Activated T-cell treated with anti-CD3 and anti-CD28 coated beads, Interleukin-2, amount 50 U/mL, for 72 hours (primary cell): ENCODE measurements around the gene SMG5. TPM values are rescaled to one million over a fixed set of nuclear protein-coding genes. Genes with fewer than 3 reads are reported as not detected.

ENCODE experiments used
- ATAC-seq, 2 donors: fragments of 150-1000 bp; cut with Tn5 transposase; replicated peaks in 1 of 2; 2 replicates each; pipeline ENCODE4 v1.10.0; 2021; ENCODE audit warnings: moderate library complexity in 2 of 2, mild to moderate bottlenecking in 1 of 2
- DNase-seq, 2 donors: peaks; one replicate each; pipeline ENCODE4 v3.0.0; 2021 to 2022; ENCODE audit warnings: mixed read lengths in 1 of 2
- H3K27ac Mint-ChIP-seq: one replicate; pipeline ENCODE4 v1.8.0; 2022; ENCODE audit warnings: mild to moderate bottlenecking, moderate library complexity, mixed read lengths
- H3K27me3 Mint-ChIP-seq: one replicate; pipeline ENCODE4 v1.8.0; 2022; ENCODE audit warnings: low read depth, mixed read lengths
- H3K36me3 Mint-ChIP-seq, 2 donors: one replicate each; pipeline ENCODE4 v1.8.0; 2022; ENCODE audit warnings: mixed read lengths in 2 of 2, mild to moderate bottlenecking in 1 of 2; ENCODE audit not compliant: insufficient read depth in 2 of 2
- H3K4me1 Mint-ChIP-seq: one replicate; pipeline ENCODE4 v1.8.0; 2022; ENCODE audit warnings: low read depth, mixed read lengths
- H3K4me3 Mint-ChIP-seq, 2 donors: one replicate each; pipeline ENCODE4 v1.8.0; 2022; ENCODE audit warnings: mild to moderate bottlenecking in 2 of 2, mixed read lengths in 2 of 2, moderate library complexity in 2 of 2
- H3K9me3 Mint-ChIP-seq, 2 donors: one replicate each; pipeline ENCODE4 v1.8.0; 2022; ENCODE audit warnings: mixed read lengths in 2 of 2
- total RNA-seq, 2 donors: library from RNA; stranded (reverse); gene quantifications; one replicate each; pipeline ENCODE4 v1.2.3, GENCODE V29; 2022

Gene SMG5
- total RNA-seq, 2 donors from 2014 or later, result 77.0 to 79.7 TPM

DNA sequence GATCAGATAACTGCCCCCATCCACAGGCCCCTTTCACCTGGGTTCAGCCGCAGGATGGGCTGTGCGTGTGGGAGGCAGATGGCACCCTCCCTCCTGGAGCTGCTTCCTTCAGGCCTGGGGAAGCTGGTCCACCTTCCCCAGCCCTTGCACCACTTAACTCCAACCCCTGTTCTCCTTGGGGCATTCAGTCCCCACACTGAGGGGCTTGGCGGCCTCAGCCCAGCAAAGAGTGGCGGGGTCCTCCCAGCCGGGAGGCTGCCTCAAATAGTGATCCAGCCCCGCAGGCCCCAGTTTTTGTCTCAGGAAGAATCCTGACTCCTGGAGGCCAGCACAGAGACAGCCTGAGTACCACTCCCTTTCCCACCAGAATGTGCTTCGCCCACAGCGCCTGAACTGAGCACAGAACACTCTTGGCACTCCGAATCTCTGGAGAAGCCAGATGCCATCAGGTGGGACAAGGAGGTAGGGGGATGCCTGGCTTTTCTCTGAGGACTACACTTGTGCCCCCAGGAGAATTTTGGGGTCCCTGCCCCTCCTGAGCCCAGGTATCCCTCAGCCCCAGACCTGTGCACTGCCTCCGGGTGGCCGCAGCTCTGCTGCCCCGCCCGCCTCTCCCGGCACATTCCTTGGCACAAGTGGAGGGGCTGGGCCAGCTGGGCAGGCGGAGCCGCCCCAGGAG lies 35.7 kb downstream of the SMG5 start:
- H3K4me3 Mint-ChIP-seq, result no peak overlapping the region
- ATAC-seq (no peak), DNase-seq (no peak)
- H3K27me3 Mint-ChIP-seq, result peaks cover 8% of the 10 kb centered on the region
- H3K4me1 Mint-ChIP-seq, result peaks cover 21% of the 10 kb centered on the region
- H3K36me3 Mint-ChIP-seq, result peaks cover 0 to 6% of the 10 kb centered on the region in 2 donors
- no peaks in the 10 kb centered on the region for H3K9me3 Mint-ChIP-seq
- no peak overlapping the region for H3K27ac Mint-ChIP-seq

DNA sequence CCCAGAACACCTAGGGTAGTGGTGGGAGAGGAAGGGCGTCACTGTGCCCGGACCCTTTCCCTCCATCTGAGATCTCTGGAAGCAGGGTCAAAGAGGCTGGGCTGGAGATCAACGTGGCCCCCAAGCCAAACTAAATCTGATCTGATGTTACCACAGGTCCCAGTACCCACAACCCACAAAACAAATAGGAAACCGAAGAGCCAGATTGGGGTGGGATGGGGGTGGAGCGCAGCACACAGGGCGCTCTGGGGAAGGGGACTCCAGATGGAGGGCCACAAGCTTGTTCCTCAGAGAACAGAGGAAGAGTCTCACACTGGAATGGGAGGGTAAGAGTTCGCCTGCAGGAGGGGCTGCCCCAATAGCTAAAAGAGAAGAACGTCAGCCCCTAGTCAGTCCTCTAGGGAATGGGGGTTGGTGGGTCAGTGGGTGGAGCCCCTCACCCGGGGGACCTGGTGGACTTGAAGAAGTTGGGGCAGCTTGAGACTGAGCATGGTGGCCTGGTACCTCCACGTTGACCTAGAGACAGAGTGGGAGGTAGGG lies 36.3 kb downstream of the SMG5 start:
- no peak for ATAC-seq

DNA sequence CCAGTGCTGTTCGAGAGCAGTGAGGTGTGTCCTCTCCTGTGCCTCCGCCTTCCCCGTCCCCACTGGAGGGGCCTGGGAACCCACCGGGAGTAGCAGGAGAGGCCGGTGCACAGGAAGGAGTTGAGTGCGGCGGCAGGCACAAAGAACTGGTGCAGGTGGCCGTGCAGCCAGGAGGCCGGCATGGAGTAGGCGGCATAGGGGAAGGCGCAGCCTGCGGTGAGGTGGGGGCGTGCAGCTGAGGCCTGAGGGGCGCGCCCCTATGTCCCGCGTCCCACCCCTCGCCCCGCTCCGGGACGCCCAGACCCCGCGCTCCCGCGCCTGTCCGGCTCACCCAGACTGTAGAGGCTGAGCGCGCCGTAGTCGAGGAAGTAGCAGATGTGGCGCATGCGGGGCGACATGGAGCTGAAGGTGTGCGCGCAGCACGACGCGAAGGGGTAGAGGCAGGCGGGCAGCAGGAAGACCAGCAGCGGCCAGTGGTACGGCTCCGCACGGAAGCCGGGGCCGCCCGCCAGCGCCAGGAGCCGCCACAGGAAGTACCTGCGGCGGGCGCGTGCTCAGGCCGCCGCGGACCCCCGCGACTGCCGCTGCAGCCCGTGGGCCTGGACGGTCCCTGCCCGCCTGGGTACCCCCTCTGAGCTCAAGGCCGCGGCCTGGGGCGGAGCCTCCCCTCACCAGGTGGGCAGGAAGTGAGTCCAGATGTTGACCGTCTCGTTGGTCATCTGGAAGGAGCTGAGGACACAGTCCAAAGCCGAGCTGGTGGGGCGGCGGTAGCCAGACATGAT lies 37.0 kb downstream of the SMG5 start:
- peak overlapping the region; percentile 45 for H3K27ac Mint-ChIP-seq
- H3K9me3 Mint-ChIP-seq, result no peaks in the 10 kb centered on the region
- ATAC-seq (peak; percentile 38 to 61), DNase-seq (peak; percentile 47)
- peak overlapping the region; percentile 83 to 86 for H3K4me3 Mint-ChIP-seq
- H3K27me3 Mint-ChIP-seq, result peaks cover 8% of the 10 kb centered on the region
- H3K4me1 Mint-ChIP-seq, result peaks cover 21% of the 10 kb centered on the region
- H3K36me3 Mint-ChIP-seq, result peaks cover 0 to 5% of the 10 kb centered on the region in 2 donors

More for the DNA sequence above, 36.3 kb downstream of the SMG5 start:
- H3K27ac Mint-ChIP-seq, result no peak overlapping the region
- peaks cover 21% of the 10 kb centered on the region for H3K4me1 Mint-ChIP-seq
- peaks cover 0 to 6% of the 10 kb centered on the region in 2 donors for H3K36me3 Mint-ChIP-seq
- no peaks in the 10 kb centered on the region for H3K9me3 Mint-ChIP-seq
- DNase-seq, result no peak
- H3K27me3 Mint-ChIP-seq, result peaks cover 8% of the 10 kb centered on the region
- peak overlapping the region; percentile 1 to 20 for H3K4me3 Mint-ChIP-seq

DNA sequence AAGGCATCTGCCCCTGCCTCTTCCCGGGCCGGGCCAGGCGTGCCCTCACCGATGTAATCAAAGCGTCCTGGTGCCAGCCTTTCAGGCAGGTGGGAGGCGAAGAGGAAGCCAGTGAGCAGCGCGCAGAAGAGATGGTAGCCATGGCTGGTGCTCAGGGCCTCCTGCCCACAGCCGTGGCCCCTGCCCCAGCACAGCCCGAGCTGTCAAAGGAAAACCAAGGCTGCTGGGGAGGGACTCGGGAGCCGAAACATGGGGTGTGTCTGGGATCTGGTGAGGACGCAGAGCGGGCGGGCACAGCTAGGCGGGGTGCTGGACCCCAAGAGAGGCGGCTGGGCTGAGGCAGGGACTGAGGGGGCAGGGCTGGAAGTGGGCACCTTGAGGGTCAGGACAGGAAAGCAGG lies 37.9 kb downstream of the SMG5 start:
- peaks cover 0 to 4% of the 10 kb centered on the region in 2 donors for H3K36me3 Mint-ChIP-seq
- H3K4me1 Mint-ChIP-seq, result peaks cover 21% of the 10 kb centered on the region
- ATAC-seq, result no peak

DNA sequence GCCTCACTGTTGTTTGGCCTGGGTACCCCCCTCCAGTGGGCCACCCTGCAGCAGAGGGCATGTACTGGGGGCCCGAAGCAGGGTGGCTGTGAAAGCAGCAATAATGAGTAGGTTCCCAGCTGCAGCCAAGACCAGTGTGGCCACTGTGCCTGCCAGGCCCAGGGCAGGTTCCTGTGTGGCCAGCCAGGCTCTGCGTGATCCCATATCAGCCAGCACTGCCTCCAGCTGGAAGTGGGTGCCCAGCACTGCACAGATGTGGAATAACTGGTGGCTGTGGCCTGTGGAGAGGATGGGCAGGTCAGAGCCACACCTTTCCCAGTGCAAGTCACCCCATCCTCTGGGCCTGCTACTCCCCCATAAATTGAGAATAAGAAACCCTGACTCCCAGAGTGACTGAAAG lies 38.5 kb downstream of the SMG5 start:
- no peak for ATAC-seq
- Mint-ChIP-seq H3K9me3 (no peaks in the 10 kb centered on the region), H3K27me3 (peaks cover 8% of the 10 kb centered on the region), H3K4me1 (peaks cover 21% of the 10 kb centered on the region), H3K36me3 (peaks cover 0 to 4% of the 10 kb centered on the region in 2 donors), H3K27ac (no peak overlapping the region), H3K4me3 (no peak overlapping the region)
- DNase-seq, result no peak

More for the DNA sequence above, 37.9 kb downstream of the SMG5 start:
- no peaks in the 10 kb centered on the region for H3K9me3 Mint-ChIP-seq
- peak overlapping the region; percentile 83 to 86 for H3K4me3 Mint-ChIP-seq
- no peak for DNase-seq
- H3K27me3 Mint-ChIP-seq, result peaks cover 8% of the 10 kb centered on the region
- H3K27ac Mint-ChIP-seq, result no peak overlapping the region

DNA sequence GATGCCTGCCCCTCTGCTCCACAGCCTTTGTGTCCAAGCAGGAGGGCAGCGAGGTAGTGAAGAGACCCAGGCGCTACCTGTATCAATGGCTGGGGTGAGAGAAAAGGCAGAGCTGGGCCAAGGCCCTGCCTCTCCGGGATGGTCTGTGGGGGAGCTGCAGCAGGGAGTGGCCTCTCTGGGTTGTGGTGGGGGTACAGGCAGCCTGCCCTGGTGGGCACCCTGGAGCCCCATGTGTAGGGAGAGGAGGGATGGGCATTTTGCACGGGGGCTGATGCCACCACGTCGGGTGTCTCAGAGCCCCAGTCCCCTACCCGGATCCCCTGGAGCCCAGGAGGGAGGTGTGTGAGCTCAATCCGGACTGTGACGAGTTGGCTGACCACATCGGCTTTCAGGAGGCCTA lies 39.9 kb downstream of the SMG5 start:
- peaks cover 21% of the 10 kb centered on the region for H3K4me1 Mint-ChIP-seq
- DNase-seq (no peak), ATAC-seq (no peak)
- no peak overlapping the region for H3K4me3 Mint-ChIP-seq
- H3K36me3 Mint-ChIP-seq, result peaks cover 4 to 8% of the 10 kb centered on the region in 2 donors
- H3K27ac Mint-ChIP-seq, result no peak overlapping the region
- H3K9me3 Mint-ChIP-seq, result no peaks in the 10 kb centered on the region
- H3K27me3 Mint-ChIP-seq, result peaks cover 8% of the 10 kb centered on the region

DNA sequence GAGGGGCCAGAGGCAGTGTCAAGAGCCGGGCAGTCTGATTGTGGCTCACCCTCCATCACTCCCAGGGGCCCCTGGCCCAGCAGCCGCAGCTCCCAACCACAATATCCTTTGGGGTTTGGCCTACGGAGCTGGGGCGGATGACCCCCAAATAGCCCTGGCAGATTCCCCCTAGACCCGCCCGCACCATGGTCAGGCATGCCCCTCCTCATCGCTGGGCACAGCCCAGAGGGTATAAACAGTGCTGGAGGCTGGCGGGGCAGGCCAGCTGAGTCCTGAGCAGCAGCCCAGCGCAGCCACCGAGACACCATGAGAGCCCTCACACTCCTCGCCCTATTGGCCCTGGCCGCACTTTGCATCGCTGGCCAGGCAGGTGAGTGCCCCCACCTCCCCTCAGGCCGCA lies 40.7 kb downstream of the SMG5 start, which contains the start of gene BGLAP:
Gene BGLAP (plus strand): TSS at position 259 of the 400 bp plus-strand sequence. CDS start 48 bp downstream, at position 307.
- Mint-ChIP-seq H3K9me3 (no peaks in the 10 kb centered on the region), H3K27me3 (peaks cover 8% of the 10 kb centered on the region), H3K4me1 (peaks cover 21% of the 10 kb centered on the region), H3K27ac (no peak within 1 kb of the TSS), H3K36me3 (peaks cover 6 to 13% of the 10 kb centered on the region in 2 donors), H3K4me3 (no peak within 1 kb of the TSS)
- DNase-seq (no peak), ATAC-seq (peak in 1 of 2 donors; percentile 2)

DNA sequence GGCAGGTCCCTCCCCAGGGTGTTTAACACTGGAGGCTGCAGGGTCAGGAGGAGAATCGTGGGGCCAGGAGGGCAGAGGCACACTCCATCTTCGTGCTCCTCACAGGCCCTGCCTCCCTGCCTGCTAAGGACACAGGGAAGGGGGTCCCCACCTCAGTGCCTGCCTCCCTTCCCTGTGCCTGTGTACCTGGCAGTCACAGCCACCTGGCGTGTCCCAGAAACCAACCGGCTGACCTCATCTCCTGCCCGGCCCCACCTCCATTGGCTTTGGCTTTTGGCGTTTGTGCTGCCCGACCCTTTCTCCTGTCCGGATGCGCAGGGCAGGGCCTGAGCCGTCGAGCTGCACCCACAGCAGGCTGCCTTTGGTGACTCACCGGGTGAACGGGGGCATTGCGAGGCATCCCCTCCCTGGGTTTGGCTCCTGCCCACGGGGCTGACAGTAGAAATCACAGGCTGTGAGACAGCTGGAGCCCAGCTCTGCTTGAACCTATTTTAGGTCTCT lies 41.3 kb downstream of the SMG5 start:
- DNase-seq, result no peak
- Mint-ChIP-seq H3K27ac (no peak overlapping the region), H3K9me3 (no peaks in the 10 kb centered on the region), H3K36me3 (peaks cover 6 to 13% of the 10 kb centered on the region in 2 donors), H3K27me3 (peaks cover 8% of the 10 kb centered on the region), H3K4me1 (peaks cover 20% of the 10 kb centered on the region), H3K4me3 (no peak overlapping the region)
- no peak for ATAC-seq

DNA sequence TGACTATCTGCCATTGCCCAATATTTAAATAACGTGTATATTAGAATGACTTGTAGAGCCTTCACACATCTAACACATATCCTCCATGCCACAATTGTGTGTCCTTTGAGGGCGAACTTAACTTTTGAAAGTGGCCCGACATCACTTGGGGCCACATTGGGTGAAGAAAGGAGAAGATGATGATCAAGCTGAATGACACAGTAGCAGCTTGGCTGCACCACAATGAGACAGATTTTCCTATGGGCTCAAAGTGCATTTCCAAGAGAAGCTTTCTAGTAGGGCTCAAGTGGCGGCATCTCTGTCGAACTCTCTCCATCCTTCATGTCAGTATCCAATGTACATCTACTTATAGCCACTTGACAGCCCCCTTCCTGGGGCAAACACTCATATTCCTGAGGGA lies 44.4 kb downstream of the SMG5 start:
- no peak for ATAC-seq
- no peaks in the 10 kb centered on the region for H3K4me1 Mint-ChIP-seq
- no peak for DNase-seq
- no peak overlapping the region for H3K27ac Mint-ChIP-seq
- no peak overlapping the region for H3K4me3 Mint-ChIP-seq
- H3K9me3 Mint-ChIP-seq, result no peaks in the 10 kb centered on the region
- peaks cover 8 to 21% of the 10 kb centered on the region in 2 donors for H3K36me3 Mint-ChIP-seq
- no peaks in the 10 kb centered on the region for H3K27me3 Mint-ChIP-seq

DNA sequence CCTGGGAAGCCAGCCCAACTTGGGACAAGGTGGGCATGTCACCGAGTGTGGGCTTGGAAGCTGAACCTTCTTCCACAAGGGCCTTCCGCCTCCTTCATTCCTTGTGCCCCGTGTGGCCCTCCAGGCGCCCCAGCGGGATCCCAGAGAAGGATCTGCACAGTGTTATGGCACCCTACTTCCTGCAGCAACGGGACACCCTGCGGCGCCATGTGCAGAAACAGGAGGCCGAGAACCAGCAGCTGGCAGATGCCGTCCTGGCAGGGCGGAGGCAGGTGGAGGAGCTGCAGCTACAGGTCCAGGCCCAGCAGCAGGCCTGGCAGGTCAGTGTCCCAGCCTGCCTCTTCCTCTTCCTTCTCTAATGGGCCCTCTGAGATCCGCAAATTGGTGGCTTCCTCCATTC lies 46.5 kb downstream of the SMG5 start:
- Mint-ChIP-seq H3K27ac (no peak overlapping the region), H3K9me3 (no peaks in the 10 kb centered on the region), H3K36me3 (peaks cover 8 to 21% of the 10 kb centered on the region in 2 donors), H3K4me1 (no peaks in the 10 kb centered on the region), H3K4me3 (no peak overlapping the region), H3K27me3 (no peaks in the 10 kb centered on the region)
- ATAC-seq (no peak), DNase-seq (no peak)

DNA sequence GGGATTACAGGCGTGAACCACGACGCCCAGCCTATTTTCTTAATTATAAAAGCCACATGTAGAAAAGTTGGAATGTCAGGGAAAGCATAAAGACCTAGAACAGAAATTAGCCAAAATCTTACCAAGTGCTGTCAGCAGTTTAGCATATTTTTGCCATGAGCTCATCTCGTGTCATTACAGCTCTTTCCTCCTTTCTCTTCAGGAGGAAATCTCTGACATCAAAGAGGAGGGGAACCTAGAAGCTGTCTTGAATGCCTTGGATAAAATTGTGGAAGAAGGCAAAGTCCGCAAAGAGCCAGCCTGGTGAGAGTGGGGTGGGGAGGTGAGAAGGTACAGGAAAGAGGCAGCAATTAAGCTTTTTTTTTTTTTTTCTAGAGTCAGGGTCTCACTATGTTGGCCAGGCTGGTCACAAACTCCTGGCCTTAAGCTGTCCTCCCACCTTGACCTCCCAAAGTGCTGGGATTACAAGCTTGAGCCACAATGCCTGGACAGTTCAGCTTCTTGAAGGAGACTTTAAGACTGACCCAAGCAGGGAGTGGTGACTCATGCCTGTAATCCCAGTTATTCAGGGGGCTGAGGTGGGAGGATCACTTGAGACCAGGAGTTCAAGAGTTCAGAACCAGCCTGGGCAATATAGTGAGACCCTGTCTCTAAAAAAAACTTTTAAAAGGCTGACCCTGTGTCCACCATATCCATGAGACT lies 49.0 kb downstream of the SMG5 start:
- Mint-ChIP-seq H3K27ac (no peak overlapping the region), H3K4me3 (no peak overlapping the region), H3K36me3 (peaks cover 9 to 22% of the 10 kb centered on the region in 2 donors), H3K9me3 (no peaks in the 10 kb centered on the region), H3K4me1 (no peaks in the 10 kb centered on the region), H3K27me3 (no peaks in the 10 kb centered on the region)
- DNase-seq (no peak), ATAC-seq (no peak)

DNA sequence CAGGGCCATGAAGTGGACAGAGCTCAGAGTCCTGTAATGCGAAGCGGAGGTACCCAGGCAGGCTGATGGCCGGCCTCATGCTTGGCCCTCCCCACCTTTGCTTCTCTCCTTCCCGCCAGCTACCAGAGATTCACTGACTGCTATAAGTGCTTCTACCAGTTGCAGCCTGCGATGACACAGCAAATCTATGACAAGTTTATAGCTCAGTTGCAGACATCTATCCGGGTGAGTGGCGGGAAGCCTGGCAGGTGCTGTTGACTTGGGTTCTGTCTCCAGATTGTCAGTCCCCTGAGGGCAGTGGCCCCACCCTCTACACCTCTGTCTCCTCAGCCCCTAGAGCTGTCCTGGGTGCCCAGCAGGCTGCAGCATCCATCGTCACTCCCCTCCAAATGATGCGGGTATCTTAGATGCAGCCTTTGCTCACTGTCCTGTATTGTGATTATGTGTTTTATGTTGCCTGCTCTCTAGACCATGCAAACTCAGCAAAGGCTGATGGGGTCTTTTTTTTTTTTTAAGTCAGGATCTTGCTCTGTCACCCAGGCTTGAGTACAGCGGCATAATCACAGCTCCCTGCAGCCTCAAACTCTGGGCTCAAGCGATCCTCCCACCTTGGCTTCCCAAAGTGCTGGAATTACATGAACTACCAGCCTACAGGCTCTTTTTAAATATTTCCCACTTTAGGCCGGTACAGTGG lies 50.3 kb downstream of the SMG5 start:
- ATAC-seq (peak in 1 of 2 donors; percentile 20), DNase-seq (no peak)
- H3K9me3 Mint-ChIP-seq, result no peaks in the 10 kb centered on the region
- no peaks in the 10 kb centered on the region for H3K27me3 Mint-ChIP-seq
- H3K27ac Mint-ChIP-seq, result no peak overlapping the region
- H3K4me3 Mint-ChIP-seq, result no peak overlapping the region
- H3K36me3 Mint-ChIP-seq, result peaks cover 8 to 23% of the 10 kb centered on the region in 2 donors
- H3K4me1 Mint-ChIP-seq, result peaks cover 5% of the 10 kb centered on the region
